Inflammatory macrophage treated with lipopolysaccharide for 1 hour (primary cell): ENCODE data around the gene SREBF2.
A peak's percentile ranks its signal among the peaks of the same experiment; 100 is the strongest.

Source experiments
- DNase-seq, 2 donors: peaks; one replicate each; pipeline ENCODE4 v3.0.0-alpha.2; 2020 to 2022

The SREBF2 gene

GRCh38 chr22:41832553-41833368, at the start of gene SREBF2:
TSS of gene SREBF2 (plus strand) at chr22:41833105. CDS start at chr22:41833271, 166 bp downstream.
- DNase-seq = peak; percentile 99 to 100

DNA sequence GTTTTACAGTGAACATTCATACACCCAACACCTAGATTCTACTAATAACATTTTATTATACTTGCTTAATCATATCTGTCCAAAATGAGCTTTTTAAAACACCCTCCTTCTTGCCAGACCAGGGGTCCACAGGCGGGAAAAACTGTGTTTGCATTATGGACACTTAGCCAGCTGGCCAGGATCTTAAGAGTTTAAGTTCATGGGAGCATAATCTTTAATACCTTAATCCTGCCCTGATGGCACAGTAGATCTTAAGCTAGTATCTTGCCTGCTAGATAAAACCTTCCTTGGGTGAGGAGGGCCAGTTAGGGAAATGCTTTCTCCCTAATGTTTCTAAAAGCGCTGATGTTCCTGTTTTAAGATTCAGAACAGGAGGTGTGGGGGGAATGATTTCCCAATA, 45.6 kb upstream of the SREBF2 start:
- DNase-seq = no peak

DNA sequence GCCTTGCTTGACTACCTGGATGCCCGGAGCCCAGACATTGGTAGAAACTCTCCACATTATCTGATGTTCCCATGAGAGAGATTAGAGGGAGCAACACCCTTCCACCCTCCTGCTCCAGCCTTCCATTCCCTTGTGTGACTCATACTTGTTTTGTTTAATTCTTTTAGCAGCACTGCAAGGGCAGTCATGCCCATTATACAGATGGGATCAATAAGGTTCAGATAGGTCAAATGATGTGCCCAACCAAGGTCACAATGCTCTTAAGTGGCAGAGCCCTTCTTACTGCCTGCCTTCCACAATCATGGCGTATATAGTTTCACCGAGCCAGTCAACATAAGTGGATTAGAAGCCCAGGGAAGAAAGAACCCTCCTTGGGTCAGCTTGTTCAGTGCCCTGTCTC, 39.0 kb upstream of the SREBF2 start:
- no peak for DNase-seq

DNA sequence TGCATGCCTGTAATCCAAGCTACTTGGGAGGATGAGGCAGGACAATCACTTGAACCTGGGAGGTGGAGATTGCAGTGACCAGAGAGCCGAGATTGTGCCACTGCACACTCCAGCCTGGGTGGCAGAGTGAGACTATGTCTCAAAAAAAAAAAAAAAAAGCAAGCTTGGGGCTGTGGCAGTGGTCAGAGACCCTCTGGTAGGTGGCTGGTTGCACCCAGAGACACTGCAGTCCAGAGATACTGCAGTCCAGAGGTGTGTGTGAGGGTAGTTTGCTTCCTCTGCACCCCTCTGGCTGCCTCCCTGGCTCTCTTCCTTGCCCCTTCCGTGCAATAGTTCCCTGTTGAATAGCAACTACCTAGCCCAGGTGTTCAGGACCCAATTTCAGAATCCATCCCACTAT, 34.2 kb upstream of the SREBF2 start:
- DNase-seq = no peak

DNA sequence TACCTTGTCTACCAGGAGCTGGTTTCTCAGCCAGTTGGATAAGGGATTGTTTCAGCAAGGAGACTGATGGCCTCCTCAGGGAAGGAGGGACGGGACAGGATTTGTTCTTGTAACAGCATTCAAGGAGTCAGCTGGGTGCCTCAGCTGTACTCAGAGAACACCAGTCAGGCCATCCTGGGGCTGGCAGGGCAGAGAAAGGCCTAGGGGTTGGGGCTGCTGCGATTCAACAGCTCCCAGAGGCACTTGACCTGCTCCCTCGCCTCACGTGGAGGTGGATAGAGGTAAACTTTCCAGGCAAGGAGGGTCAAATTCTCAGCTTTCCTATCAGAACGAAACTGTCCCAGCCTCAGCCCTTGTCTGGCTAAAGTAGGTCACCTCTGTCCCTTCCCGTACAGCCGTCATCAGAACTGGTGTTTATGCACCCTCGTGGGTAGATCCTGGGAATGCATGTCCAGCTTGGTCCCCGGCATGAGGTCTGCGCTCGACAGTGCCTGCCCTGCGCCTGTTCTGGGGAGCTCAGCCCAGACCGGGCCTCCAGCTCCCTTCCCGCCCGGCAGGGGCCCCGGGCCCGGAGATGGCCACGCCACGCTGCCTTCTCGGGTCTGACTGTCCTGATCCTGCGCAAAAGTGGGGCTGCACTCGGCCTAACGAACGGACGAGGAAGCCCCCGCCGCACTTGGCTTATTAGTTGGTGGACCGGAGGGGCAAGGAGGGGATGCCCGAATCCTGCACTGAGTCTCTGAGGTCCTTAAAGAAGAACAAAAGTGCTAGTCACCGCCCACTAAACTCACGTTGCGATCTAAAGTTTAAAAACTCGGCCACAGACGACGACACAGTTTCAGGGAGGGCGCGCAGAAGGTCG, 33.2 kb upstream of the SREBF2 start:
- peak in 1 of 2 donors; percentile 11 for DNase-seq

DNA sequence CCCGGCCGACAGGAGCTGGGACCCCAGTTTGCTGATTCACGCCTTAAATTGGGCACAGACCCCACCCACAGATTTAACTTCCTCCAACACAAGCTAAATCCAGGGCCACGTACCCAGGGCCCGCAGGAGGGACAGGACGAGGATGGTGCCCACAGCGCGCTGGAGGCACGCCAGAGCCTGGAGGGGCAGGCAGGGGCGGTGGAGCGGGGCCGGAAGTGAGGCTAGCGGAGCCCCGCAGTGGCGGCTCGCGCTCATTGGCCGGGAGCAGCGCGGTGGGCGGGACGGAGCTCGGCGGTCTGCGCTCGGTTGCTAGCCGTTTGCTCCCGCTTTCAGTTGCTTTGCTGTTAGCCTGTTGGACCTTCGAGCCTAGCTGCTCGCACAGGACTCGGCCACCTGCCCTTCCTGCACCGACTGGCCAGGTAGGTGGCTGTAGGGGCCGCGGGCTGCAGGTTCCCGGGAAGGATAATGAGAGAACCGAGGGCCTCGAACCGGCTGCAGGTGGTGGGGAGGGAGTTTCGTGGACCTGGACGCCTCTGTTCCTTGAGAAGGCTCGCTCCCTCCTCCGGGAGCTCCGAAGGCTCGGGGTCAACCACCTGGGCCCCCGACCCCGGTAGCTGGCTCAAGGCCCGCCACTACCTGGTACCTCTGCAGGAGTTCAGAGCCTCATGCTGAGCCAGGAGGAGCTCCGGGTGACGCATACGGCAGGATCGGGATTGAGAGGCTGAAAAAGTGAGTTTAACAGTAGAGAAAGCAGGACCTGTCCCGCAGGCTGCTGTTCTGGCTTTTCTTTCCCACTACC, 32.4 kb upstream of the SREBF2 start, which contains the start of gene CCDC134:
CCDC134 (plus strand) TSS at position 332 of the 799 bp plus-strand sequence. CDS start 8,212 bp downstream, outside the sequence.
- peak; percentile 82 to 86 for DNase-seq

GRCh38 chr22:41801147-41801819, 31.6 kb upstream of the SREBF2 start:
- no peak for DNase-seq

DNA sequence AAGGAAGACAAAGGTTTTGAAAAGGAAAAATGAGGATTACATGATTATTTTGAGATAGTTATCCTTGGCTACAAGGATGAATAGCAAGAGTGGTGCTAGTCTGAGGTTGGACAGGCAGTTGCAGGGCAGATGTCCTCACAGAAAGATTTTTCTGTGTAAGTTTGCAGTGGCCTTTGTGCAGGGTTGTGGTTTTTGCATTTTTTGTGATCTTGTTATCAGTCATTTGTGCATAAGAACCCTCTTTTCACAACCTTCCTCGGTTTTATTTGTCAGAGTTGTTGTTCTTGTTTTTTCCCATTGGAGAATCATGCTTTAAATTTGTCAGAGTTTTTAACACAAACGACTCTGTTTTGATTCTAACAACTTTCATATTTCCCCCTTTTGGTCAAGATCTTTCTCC, 31.0 kb upstream of the SREBF2 start:
- DNase-seq = no peak

DNA sequence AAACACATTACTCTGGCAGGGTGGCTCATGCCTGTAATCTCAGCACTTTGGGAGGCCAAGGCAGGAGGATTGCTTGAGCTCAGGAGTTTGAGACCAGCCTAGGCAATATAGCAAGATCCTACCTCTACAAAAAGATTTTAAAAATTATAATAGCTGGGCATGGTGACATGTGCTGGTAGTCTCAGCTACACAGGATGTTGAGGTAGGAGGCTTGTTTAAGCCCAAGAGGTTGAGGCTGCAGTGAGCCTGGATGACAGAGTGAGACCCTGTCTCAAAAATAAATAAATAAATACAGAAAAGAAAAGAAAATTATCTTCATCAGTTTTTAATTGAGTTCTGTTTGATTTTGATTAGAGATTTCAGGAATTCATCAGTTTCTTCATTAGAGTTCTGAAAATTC, 27.3 kb upstream of the SREBF2 start:
- DNase-seq = no peak

GRCh38 chr22:41808400-41808799, 24.5 kb upstream of the SREBF2 start:
- DNase-seq = no peak

- no peak for DNase-seq
These were observed 22.9 kb upstream of the SREBF2 start for GRCh38 chr22:41810022-41810421.

DNA sequence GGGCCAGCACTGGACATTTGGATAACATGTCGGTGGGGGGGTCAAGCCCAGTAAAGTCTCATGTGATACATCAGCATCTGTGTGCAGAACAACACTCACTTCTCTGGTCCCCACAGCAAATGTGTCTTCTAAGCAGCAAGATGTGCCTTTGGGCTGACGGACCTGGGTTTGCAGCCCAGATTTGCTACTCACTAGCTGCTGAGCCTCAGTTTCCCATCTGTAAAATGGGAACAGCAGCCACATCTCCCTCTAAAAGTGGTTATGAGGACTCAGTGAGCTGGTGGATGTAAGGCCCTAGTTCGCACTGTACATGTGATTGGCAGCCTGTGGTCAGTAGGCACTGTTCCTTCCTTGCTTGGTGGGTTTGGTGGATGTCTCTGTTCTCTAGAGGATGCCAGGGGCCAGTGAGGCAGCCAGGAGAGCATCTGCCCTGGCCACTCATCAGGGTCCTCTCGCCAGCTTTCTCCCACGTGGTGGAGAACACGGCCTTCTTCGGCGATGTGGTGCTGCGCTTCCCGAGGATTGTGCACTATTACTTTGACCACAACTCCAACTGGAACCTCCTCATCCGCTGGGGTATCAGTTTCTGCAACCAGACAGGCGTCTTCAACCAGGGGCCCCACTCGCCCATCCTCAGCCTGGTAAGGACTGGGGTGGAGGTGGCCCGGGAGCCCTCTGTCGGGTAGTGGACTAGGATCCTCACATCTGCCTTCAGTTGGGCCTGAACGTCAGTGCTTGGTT, 19.9 kb upstream of the SREBF2 start:
- DNase-seq = no peak

GRCh38 chr22:41813726-41814410, 19.0 kb upstream of the SREBF2 start:
- no peak for DNase-seq

DNA sequence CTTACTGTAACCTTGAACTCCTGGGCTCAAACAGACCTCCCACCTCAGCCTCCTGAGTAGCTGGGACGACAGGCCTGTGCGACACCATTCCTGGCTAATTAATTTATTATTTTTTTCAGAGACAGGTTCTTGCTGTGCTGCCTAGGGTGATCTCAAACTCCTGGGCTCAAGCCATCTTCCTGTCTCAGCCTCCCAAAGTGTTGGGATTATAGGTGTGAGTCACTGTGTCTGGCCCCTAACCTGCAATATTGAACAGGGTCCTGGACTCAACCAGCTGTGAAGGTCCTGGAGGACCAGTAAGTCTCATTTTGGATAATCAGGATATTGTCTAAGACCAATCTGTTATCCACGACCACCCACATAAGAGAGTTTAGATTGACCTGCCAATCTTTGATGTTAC, 17.2 kb upstream of the SREBF2 start:
- DNase-seq = no peak

DNA sequence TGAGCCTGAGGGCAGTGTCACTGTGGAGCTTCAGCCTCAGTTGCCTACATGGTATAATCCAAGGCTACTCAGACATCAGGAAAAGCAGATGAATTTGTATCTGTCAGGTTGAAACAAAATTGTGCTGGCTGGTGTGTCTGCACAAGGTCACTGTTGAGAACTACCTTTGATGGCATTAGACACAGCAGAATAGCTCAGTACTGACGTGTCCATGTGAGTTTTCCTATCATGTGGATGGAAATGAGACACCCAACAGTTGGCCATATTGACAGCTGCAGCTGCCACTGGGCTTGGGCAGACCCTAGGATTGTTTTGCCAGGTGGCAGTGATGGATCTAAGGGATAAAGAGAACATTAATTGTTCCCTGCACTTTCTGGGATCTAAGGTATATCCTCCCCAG, 16.7 kb upstream of the SREBF2 start:
- DNase-seq = no peak

- DNase-seq = no peak
These were observed 16.0 kb upstream of the SREBF2 start for GRCh38 chr22:41816871-41817270.

GRCh38 chr22:41818011-41818410, 14.9 kb upstream of the SREBF2 start:
- no peak for DNase-seq

DNA sequence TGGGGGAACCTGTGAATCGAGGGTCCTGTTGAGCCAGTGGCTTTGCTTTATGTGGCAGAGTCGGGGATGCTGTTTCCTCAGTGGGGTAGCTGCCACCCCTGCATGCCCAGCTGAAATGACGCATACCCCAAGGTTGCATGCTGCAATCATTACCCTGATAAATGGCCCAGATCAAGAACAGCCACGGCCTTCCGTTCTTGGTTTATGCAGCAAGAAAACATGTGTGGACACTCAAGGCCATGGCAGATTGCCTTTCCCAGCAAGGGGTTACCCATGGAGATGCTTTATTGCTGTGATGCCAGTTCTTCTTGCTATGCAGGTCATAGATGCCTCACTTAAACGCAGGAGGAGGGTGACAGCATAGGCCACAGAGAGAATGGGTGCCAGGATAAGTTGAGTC, 14.3 kb upstream of the SREBF2 start:
- no peak for DNase-seq

DNA sequence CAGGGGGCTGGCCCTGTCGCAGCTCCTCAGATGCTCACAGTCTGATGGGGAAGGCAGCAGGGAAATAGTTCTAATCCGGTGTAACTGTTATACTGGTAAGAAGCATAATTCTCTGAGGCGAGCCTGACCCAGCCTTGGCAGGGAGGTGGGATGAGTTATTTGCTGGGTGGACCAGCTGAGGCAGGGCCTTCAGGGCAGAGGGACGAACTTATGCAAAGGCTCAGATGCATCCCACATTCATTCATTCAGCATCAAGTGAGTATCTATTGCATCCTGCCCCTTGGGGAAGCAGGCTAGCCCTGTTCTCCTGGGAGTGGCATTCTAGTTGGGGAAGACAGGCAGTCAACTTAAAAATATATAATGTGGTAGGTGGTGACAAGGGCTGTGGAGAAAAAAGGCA, 13.6 kb upstream of the SREBF2 start:
- DNase-seq = no peak

- DNase-seq = no peak
These were observed 12.5 kb upstream of the SREBF2 start for GRCh38 chr22:41820447-41820846.
